Rectal smooth muscle tissue (tissue), 1 donor: Measurements from ENCODE around the gene ATG2A.
A peak's percentile ranks its signal among the peaks of the same experiment; 100 is the strongest.

Experiments
- H3K27ac ChIP-seq: one replicate; pipeline ENCODE4 v1.7.0; 2013; ENCODE audit warnings: low read depth, low read length, inconsistent platforms
- H3K27me3 ChIP-seq: one replicate; pipeline ENCODE4 v1.7.0; 2013; ENCODE audit warnings: low read length; ENCODE audit not compliant: control insufficient read depth, insufficient read depth
- H3K36me3 ChIP-seq: one replicate; pipeline ENCODE4 v1.7.0; 2013; ENCODE audit warnings: low read length; ENCODE audit not compliant: control insufficient read depth, insufficient read depth
- H3K4me1 ChIP-seq: one replicate; pipeline ENCODE4 v1.7.0; 2013; ENCODE audit warnings: low read length; ENCODE audit not compliant: control insufficient read depth, insufficient read depth
- H3K4me3 ChIP-seq: one replicate; pipeline ENCODE4 v1.7.0; 2013; ENCODE audit warnings: low read length
- H3K9ac ChIP-seq: one replicate; pipeline ENCODE4 v1.7.0; 2013; ENCODE audit warnings: low read length

ATG2A gene

GRCh38 chr11:64894812-64895452 lies 22.1 kb downstream of the ATG2A start:
- H3K4me3 ChIP-seq: no peak overlapping the region
- H3K4me1 ChIP-seq: no peaks in the 10 kb centered on the region
- H3K27ac ChIP-seq: no peak overlapping the region
- H3K9ac ChIP-seq: no peak overlapping the region
- H3K36me3 ChIP-seq: peaks cover 17% of the 10 kb centered on the region
- H3K27me3 ChIP-seq: no peaks in the 10 kb centered on the region

GRCh38 chr11:64894070-64894811 lies 22.8 kb downstream of the ATG2A start:
- Histone ChIP-seq H3K9ac (peak overlapping the region; percentile 32), H3K27ac (peak overlapping the region; percentile 37), H3K4me3 (peak overlapping the region; percentile 36), H3K4me1 (no peaks in the 10 kb centered on the region), H3K36me3 (peaks cover 17% of the 10 kb centered on the region), H3K27me3 (no peaks in the 10 kb centered on the region)

DNA sequence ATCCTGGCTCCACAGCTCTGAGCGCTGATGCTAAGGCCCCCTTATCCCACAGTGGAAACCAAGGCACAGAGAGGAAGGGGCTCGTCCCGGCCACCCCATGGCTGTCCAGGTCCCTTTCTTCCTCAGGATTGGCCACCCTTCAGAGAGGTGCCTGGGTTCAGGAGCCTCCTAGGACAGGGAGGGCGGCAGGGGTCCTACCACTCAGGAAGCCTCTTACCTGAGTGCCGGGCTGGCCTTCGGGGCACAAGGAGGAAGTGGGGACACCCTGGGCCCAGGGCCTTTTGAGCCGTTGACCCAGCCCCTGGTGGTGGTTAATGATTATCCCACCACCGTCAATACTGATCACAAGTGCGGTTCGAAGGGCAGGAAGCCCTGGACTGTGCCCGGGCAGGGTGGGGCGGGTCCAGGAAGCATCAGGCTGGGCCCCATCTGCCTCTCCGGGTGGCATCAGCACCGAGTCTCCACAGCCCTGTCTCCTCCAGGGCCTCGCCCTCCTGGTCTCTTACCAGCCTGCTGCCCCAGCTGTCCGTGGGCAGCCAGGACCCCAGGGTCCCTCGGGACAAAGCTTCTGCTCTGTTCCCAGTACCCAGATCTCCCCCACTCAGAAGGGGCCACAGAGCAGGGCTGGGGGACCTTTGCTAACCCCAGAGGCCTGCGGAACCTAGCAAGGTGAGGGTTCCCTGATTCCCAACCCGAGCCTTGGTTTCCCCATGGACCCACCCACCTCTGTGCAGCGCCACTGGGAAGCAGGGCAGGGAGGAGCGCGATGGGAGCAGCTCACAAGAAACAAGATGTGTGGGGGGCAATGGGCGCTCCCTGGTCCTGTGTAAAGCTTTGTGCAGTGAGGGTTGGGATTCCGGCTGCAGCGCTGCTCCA lies 23.6 kb downstream of the ATG2A start:
- H3K4me3 ChIP-seq: peak overlapping the region; percentile 67
- peaks cover 15% of the 10 kb centered on the region for H3K36me3 ChIP-seq
- H3K27me3 ChIP-seq: no peaks in the 10 kb centered on the region
- peak overlapping the region; percentile 80 for H3K9ac ChIP-seq
- no peaks in the 10 kb centered on the region for H3K4me1 ChIP-seq
- no peak overlapping the region for H3K27ac ChIP-seq

DNA sequence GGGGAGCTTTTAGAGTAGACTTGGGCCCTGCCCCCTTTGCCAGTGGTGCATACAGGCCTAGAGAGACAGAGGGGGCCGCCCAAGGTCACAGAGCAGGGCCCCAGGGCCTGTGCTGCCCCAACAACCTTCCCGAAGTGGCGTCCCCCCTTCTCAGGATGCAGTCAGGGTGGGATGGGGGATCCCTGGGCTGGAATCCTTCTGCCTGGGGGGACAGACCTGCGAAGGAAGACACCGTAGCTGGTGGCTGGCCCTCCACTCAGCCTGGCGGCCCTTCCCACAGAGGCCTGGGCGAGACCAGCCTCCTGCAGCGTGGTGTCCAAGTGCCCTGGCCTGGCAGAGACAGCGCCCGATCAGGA lies 24.2 kb downstream of the ATG2A start:
- H3K27me3 ChIP-seq: no peaks in the 10 kb centered on the region
- peak overlapping the region; percentile 67 for H3K4me3 ChIP-seq
- H3K9ac ChIP-seq: peak overlapping the region; percentile 80
- peaks cover 12% of the 10 kb centered on the region for H3K36me3 ChIP-seq
- H3K4me1 ChIP-seq: no peaks in the 10 kb centered on the region
- no peak overlapping the region for H3K27ac ChIP-seq

- H3K9ac ChIP-seq: peak overlapping the region; percentile 80
- peak overlapping the region; percentile 67 for H3K4me3 ChIP-seq
These were observed 24.6 kb downstream of the ATG2A start for GRCh38 chr11:64892411-64892831.

GRCh38 chr11:64891880-64892279 lies 25.1 kb downstream of the ATG2A start:
- H3K27me3 ChIP-seq: no peaks in the 10 kb centered on the region
- H3K36me3 ChIP-seq: peaks cover 9% of the 10 kb centered on the region
- peaks cover 2% of the 10 kb centered on the region for H3K4me1 ChIP-seq
- H3K9ac ChIP-seq: peak overlapping the region; percentile 24
- no peak overlapping the region for H3K27ac ChIP-seq
- peak overlapping the region; percentile 67 for H3K4me3 ChIP-seq

More at GRCh38 chr11:64892411-64892831, 24.6 kb downstream of the ATG2A start:
- no peaks in the 10 kb centered on the region for H3K27me3 ChIP-seq
- H3K4me1 ChIP-seq: peaks cover 2% of the 10 kb centered on the region
- peaks cover 11% of the 10 kb centered on the region for H3K36me3 ChIP-seq
- no peak overlapping the region for H3K27ac ChIP-seq

DNA sequence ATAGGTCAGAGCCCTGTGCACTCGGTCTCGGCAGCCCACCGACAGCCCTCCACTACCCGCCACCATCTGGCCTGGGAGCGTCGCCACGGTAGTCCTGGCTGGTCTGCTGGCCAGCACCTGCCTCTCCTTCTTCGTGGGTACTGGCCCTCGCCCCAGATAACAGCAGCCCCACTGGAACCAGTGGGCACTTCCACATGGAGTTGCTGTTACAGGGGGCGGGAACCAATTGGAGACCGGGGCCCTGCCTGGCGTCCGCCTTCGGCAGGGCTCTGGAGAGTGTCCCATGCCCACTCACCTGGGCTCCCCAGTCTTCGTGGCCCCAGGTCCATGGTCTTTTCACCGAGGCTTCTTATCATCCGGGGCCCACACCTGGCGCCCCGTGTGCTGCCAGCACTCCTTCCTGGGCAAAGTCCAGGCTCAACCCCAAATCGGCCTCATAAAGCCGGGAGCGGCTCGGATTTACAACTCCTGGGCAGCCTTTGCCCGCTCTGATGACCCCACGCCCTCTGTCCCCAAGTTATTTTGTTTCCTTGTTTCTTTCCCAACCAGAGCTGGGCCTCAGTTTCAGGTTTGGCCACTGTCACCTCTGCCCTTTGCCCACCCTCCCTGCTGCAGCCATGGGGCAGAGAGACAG lies 25.7 kb downstream of the ATG2A start:
- H3K27me3 ChIP-seq: no peaks in the 10 kb centered on the region
- no peak overlapping the region for H3K27ac ChIP-seq
- H3K9ac ChIP-seq: peak overlapping the region; percentile 61
- H3K36me3 ChIP-seq: peaks cover 9% of the 10 kb centered on the region
- H3K4me3 ChIP-seq: peak overlapping the region; percentile 70
- peaks cover 2% of the 10 kb centered on the region for H3K4me1 ChIP-seq

- Histone ChIP-seq H3K9ac (peak overlapping the region; percentile 61), H3K27ac (no peak overlapping the region), H3K4me3 (peak overlapping the region; percentile 70), H3K4me1 (peaks cover 2% of the 10 kb centered on the region), H3K36me3 (peaks cover 9% of the 10 kb centered on the region), H3K27me3 (no peaks in the 10 kb centered on the region)
These were observed 26.5 kb downstream of the ATG2A start for GRCh38 chr11:64890522-64890939.

- Histone ChIP-seq H3K36me3 (peaks cover 9% of the 10 kb centered on the region), H3K27ac (no peak overlapping the region), H3K9ac (no peak overlapping the region), H3K27me3 (no peaks in the 10 kb centered on the region), H3K4me1 (peaks cover 2% of the 10 kb centered on the region), H3K4me3 (no peak overlapping the region)
These were observed 28.1 kb downstream of the ATG2A start for GRCh38 chr11:64888729-64889511.

GRCh38 chr11:64888406-64888728 lies 28.6 kb downstream of the ATG2A start:
- peaks cover 9% of the 10 kb centered on the region for H3K36me3 ChIP-seq
- H3K27me3 ChIP-seq: no peaks in the 10 kb centered on the region
- H3K4me1 ChIP-seq: peaks cover 2% of the 10 kb centered on the region
- H3K9ac ChIP-seq: no peak overlapping the region
- H3K4me3 ChIP-seq: peak overlapping the region; percentile 62
- H3K27ac ChIP-seq: no peak overlapping the region

DNA sequence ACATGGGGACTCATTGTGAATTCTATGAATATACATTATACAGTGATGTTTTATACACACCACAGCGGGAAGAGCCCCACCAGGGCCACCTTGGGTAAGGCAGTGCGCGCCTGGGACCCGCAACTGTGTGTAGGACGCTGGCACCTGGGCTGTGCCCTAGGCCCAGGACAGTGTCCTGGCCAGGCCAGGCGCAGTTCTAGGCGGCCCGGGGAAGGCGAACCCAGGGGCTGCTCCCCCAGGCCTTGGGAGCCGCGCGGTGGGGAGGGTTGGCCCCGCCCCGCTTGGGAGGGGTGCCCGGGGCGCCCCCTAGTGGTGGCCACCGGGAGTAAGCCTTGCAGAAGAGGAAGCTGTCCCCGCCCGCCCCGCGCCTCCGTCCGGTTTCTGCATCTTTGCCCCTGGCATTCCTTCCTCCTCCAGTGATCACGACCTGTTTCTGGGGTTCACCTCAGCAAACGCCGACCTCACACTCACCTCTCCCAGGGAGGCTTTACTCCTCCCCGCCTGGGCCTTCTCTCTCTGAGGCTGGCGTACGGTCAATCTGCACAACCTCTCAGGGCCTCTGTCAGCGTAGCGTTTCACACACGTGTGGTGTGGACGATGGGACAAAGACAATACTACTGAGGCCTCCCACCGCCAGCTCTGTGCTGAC lies 29.1 kb downstream of the ATG2A start:
- peak overlapping the region; percentile 80 for H3K27ac ChIP-seq
- no peak overlapping the region for H3K9ac ChIP-seq
- no peaks in the 10 kb centered on the region for H3K27me3 ChIP-seq
- peak overlapping the region; percentile 62 for H3K4me3 ChIP-seq
- peaks cover 2% of the 10 kb centered on the region for H3K4me1 ChIP-seq
- H3K36me3 ChIP-seq: peaks cover 9% of the 10 kb centered on the region
